Tibial artery (tissue), 4 donors: ENCODE data around the gene RASSF4.

ENCODE experiments used
- DNase-seq, 2 donors: peaks; one replicate each; pipeline ENCODE4 v3.0.0-alpha.2; 2019
- H3K27ac ChIP-seq, 2 donors: fragments of 200-600 bp; sonication (generic) in 1 of 2; 1 replicate in 1 of 2; 2 replicates in 1 of 2; pipeline ENCODE4 v1.5.1; 2018 to 2019; ENCODE audit warnings: mild to moderate bottlenecking in 1 of 2
- H3K27me3 ChIP-seq, 2 donors: fragments of 200-600 bp; sonication (generic) in 1 of 2; one replicate each; pipeline versions ENCODE4 v1.5.1 to v1.6.0; 2016 to 2019
- H3K36me3 ChIP-seq, 3 donors: fragments of 200-600 bp; sonication (generic) in 2 of 3; one replicate each; pipeline ENCODE4 v1.5.1; 2016 to 2019; ENCODE audit warnings: mild to moderate bottlenecking in 2 of 3
- H3K4me1 ChIP-seq, 4 donors: fragments of 200-600 bp; sonication (generic) in 2 of 4; 1 replicate in 3 of 4; 2 replicates in 1 of 4; pipeline ENCODE4 v1.5.1; 2016 to 2019
- H3K4me3 ChIP-seq, 2 donors: fragments of 200-600 bp; sonication (generic) in 1 of 2; 1 replicate in 1 of 2; 2 replicates in 1 of 2; pipeline ENCODE4 v1.5.1; 2018 to 2019; ENCODE audit warnings: mild to moderate bottlenecking in 2 of 2
- H3K9me3 ChIP-seq, 3 donors: fragments of 200-600 bp; sonication (generic) in 1 of 3; one replicate each; pipeline ENCODE4 v1.5.1; 2016 to 2019
- CTCF ChIP-seq, 2 experiments: fragments of 200-600 bp in 1 of 2; fragments of 450-650 bp in 1 of 2; IDR thresholded peaks; one replicate each; pipeline ENCODE4 v1.5.1; 2017 to 2019; ENCODE audit warnings: antibody characterized with exemption in 2 of 2, mild to moderate bottlenecking in 1 of 2, moderate library complexity in 1 of 2
- intact Hi-C: fragments of 100-400 bp; cut with DNase I; formaldehyde crosslinking; loops from one replicate; pipeline ENCODE4 v1.15.0; 2023; ENCODE audit warnings: low total_unique reads

Gene RASSF4

GRCh38 chr10:44935966-44936295 lies 23.7 kb upstream of the RASSF4 start:
- H3K27ac ChIP-seq, result peak overlapping the region; percentile 53 to 63
- no peaks in the 10 kb centered on the region for H3K9me3 ChIP-seq
- H3K36me3 ChIP-seq, result no peaks in the 10 kb centered on the region
- TF ChIP-seq CTCF (IDR thresholded peaks at IDR 0.05), result no peak
- peaks cover 0 to 34% (median 22%) of the 10 kb centered on the region in 4 donors for H3K4me1 ChIP-seq
- H3K27me3 ChIP-seq, result no peaks in the 10 kb centered on the region
- intact Hi-C loops, result loop anchor here (10.0 kb wide), 1 partner anchor 309 kb away; no protein-coding TSS in a partner anchor
- no peak overlapping the region for H3K4me3 ChIP-seq
- no peak for DNase-seq

GRCh38 chr10:44936314-44936975 lies 23.2 kb upstream of the RASSF4 start:
- intact Hi-C loops, result loop anchor here (10.0 kb wide), 1 partner anchor 308 kb away; no protein-coding TSS in a partner anchor
- H3K36me3 ChIP-seq, result no peaks in the 10 kb centered on the region
- peaks cover 0 to 34% (median 22%) of the 10 kb centered on the region in 4 donors for H3K4me1 ChIP-seq
- peak overlapping the region; percentile 53 to 63 for H3K27ac ChIP-seq
- no peaks in the 10 kb centered on the region for H3K27me3 ChIP-seq
- H3K9me3 ChIP-seq, result no peaks in the 10 kb centered on the region
- no peak for TF ChIP-seq CTCF (IDR thresholded peaks at IDR 0.05)
- DNase-seq, result no peak
- H3K4me3 ChIP-seq, result no peak overlapping the region

- intact Hi-C loops, result loop anchor here (10.0 kb wide), 1 partner anchor 307 kb away; no protein-coding TSS in a partner anchor
- Histone ChIP-seq H3K27ac (no peak overlapping the region), H3K4me3 (no peak overlapping the region), H3K9me3 (no peaks in the 10 kb centered on the region), H3K36me3 (no peaks in the 10 kb centered on the region), H3K27me3 (no peaks in the 10 kb centered on the region), H3K4me1 (peaks cover 0 to 32% (median 22%) of the 10 kb centered on the region in 4 donors)
- no peak for DNase-seq
- TF ChIP-seq CTCF (IDR thresholded peaks at IDR 0.05), result no peak
Observed at GRCh38 chr10:44937196-44938005, 22.2 kb upstream of the RASSF4 start.

- Histone ChIP-seq H3K9me3 (no peaks in the 10 kb centered on the region), H3K4me3 (no peak overlapping the region), H3K4me1 (peaks cover 0 to 24% (median 16%) of the 10 kb centered on the region in 4 donors), H3K27ac (no peak overlapping the region), H3K36me3 (no peaks in the 10 kb centered on the region), H3K27me3 (no peaks in the 10 kb centered on the region)
- TF ChIP-seq CTCF (IDR thresholded peaks at IDR 0.05), result no peak
- no peak for DNase-seq
- intact Hi-C loops, result loop anchor here (10.0 kb wide), 1 partner anchor 306 kb away; no protein-coding TSS in a partner anchor
Observed at GRCh38 chr10:44938956-44939355, 20.6 kb upstream of the RASSF4 start.

GRCh38 chr10:44939691-44940401 lies 19.8 kb upstream of the RASSF4 start:
- intact Hi-C loops, result loop anchor here (10.0 kb wide), 1 partner anchor 305 kb away; no protein-coding TSS in a partner anchor
- no peak for TF ChIP-seq CTCF (IDR thresholded peaks at IDR 0.05)
- Histone ChIP-seq H3K36me3 (no peaks in the 10 kb centered on the region), H3K27me3 (no peaks in the 10 kb centered on the region), H3K4me3 (no peak overlapping the region), H3K9me3 (peaks cover 0 to 5% (median 0%) of the 10 kb centered on the region in 3 donors), H3K27ac (no peak overlapping the region), H3K4me1 (peaks cover 0 to 17% (median 13%) of the 10 kb centered on the region in 4 donors)
- DNase-seq, result no peak
